Rectal smooth muscle tissue (tissue), 1 donor: ENCODE results near the gene ERFE.
A peak's percentile ranks its signal among the peaks of the same experiment; 100 is the strongest.

ENCODE experiments used
- H3K27ac ChIP-seq: one replicate; pipeline ENCODE4 v1.7.0; 2013; ENCODE audit warnings: low read depth, low read length, inconsistent platforms
- H3K27me3 ChIP-seq: one replicate; pipeline ENCODE4 v1.7.0; 2013; ENCODE audit warnings: low read length; ENCODE audit not compliant: control insufficient read depth, insufficient read depth
- H3K36me3 ChIP-seq: one replicate; pipeline ENCODE4 v1.7.0; 2013; ENCODE audit warnings: low read length; ENCODE audit not compliant: control insufficient read depth, insufficient read depth
- H3K4me1 ChIP-seq: one replicate; pipeline ENCODE4 v1.7.0; 2013; ENCODE audit warnings: low read length; ENCODE audit not compliant: control insufficient read depth, insufficient read depth
- H3K4me3 ChIP-seq: one replicate; pipeline ENCODE4 v1.7.0; 2013; ENCODE audit warnings: low read length
- H3K9ac ChIP-seq: one replicate; pipeline ENCODE4 v1.7.0; 2013; ENCODE audit warnings: low read length

ERFE gene

GRCh38 chr2:238158018-238158508, 707 bp upstream of the ERFE start:
- no peaks in the 10 kb centered on the region for H3K36me3 ChIP-seq
- no peak overlapping the region for H3K27ac ChIP-seq
- no peaks in the 10 kb centered on the region for H3K4me1 ChIP-seq
- H3K27me3 ChIP-seq, result peaks cover 13% of the 10 kb centered on the region
- H3K9ac ChIP-seq, result no peak overlapping the region
- no peak overlapping the region for H3K4me3 ChIP-seq

GRCh38 chr2:238159071-238159539, 335 bp downstream of the ERFE start:
- H3K4me3 ChIP-seq, result peak overlapping the region; percentile 29
- no peak overlapping the region for H3K27ac ChIP-seq
- H3K36me3 ChIP-seq, result no peaks in the 10 kb centered on the region
- no peak overlapping the region for H3K9ac ChIP-seq
- H3K4me1 ChIP-seq, result no peaks in the 10 kb centered on the region
- peaks cover 16% of the 10 kb centered on the region for H3K27me3 ChIP-seq

GRCh38 chr2:238159661-238160205, 963 bp downstream of the ERFE start:
- Histone ChIP-seq H3K36me3 (no peaks in the 10 kb centered on the region), H3K27ac (no peak overlapping the region), H3K4me3 (no peak overlapping the region), H3K4me1 (no peaks in the 10 kb centered on the region), H3K9ac (no peak overlapping the region), H3K27me3 (peaks cover 18% of the 10 kb centered on the region)

GRCh38 chr2:238160206-238161129, 1.7 kb downstream of the ERFE start:
- H3K9ac ChIP-seq, result no peak overlapping the region
- no peak overlapping the region for H3K27ac ChIP-seq
- H3K4me3 ChIP-seq, result no peak overlapping the region
- H3K27me3 ChIP-seq, result peaks cover 18% of the 10 kb centered on the region
- no peaks in the 10 kb centered on the region for H3K4me1 ChIP-seq
- no peaks in the 10 kb centered on the region for H3K36me3 ChIP-seq

- peaks cover 18% of the 10 kb centered on the region for H3K27me3 ChIP-seq
- no peak overlapping the region for H3K4me3 ChIP-seq
- no peaks in the 10 kb centered on the region for H3K36me3 ChIP-seq
- H3K9ac ChIP-seq, result no peak overlapping the region
- H3K27ac ChIP-seq, result no peak overlapping the region
- H3K4me1 ChIP-seq, result no peaks in the 10 kb centered on the region
Observed at GRCh38 chr2:238161291-238162051, 2.7 kb downstream of the ERFE start.

GRCh38 chr2:238162251-238162845, 3.6 kb downstream of the ERFE start:
- Histone ChIP-seq H3K4me3 (no peak overlapping the region), H3K27me3 (peaks cover 18% of the 10 kb centered on the region), H3K9ac (no peak overlapping the region), H3K36me3 (no peaks in the 10 kb centered on the region), H3K4me1 (no peaks in the 10 kb centered on the region), H3K27ac (no peak overlapping the region)

GRCh38 chr2:238162846-238163441, 4.2 kb downstream of the ERFE start:
- H3K27ac ChIP-seq, result no peak overlapping the region
- H3K4me3 ChIP-seq, result no peak overlapping the region
- peaks cover 16% of the 10 kb centered on the region for H3K27me3 ChIP-seq
- no peaks in the 10 kb centered on the region for H3K4me1 ChIP-seq
- H3K9ac ChIP-seq, result no peak overlapping the region
- H3K36me3 ChIP-seq, result no peaks in the 10 kb centered on the region

- Histone ChIP-seq H3K36me3 (no peaks in the 10 kb centered on the region), H3K27me3 (peaks cover 11% of the 10 kb centered on the region), H3K27ac (no peak overlapping the region), H3K9ac (no peak overlapping the region), H3K4me3 (no peak overlapping the region), H3K4me1 (no peaks in the 10 kb centered on the region)
Observed at GRCh38 chr2:238163481-238164198, 4.9 kb downstream of the ERFE start.

GRCh38 chr2:238164906-238165287, 6.1 kb downstream of the ERFE start:
- Histone ChIP-seq H3K4me3 (no peak overlapping the region), H3K9ac (no peak overlapping the region), H3K36me3 (peaks cover 4% of the 10 kb centered on the region), H3K27ac (no peak overlapping the region), H3K27me3 (peaks cover 11% of the 10 kb centered on the region), H3K4me1 (peaks cover 10% of the 10 kb centered on the region)

- H3K4me3 ChIP-seq, result no peak overlapping the region
- peaks cover 5% of the 10 kb centered on the region for H3K36me3 ChIP-seq
- H3K27me3 ChIP-seq, result peaks cover 11% of the 10 kb centered on the region
- no peak overlapping the region for H3K27ac ChIP-seq
- peaks cover 15% of the 10 kb centered on the region for H3K4me1 ChIP-seq
- H3K9ac ChIP-seq, result no peak overlapping the region
Observed at GRCh38 chr2:238165288-238165921, 6.6 kb downstream of the ERFE start.
